ENCODE results near the gene PPP1R13L.

DNA sequence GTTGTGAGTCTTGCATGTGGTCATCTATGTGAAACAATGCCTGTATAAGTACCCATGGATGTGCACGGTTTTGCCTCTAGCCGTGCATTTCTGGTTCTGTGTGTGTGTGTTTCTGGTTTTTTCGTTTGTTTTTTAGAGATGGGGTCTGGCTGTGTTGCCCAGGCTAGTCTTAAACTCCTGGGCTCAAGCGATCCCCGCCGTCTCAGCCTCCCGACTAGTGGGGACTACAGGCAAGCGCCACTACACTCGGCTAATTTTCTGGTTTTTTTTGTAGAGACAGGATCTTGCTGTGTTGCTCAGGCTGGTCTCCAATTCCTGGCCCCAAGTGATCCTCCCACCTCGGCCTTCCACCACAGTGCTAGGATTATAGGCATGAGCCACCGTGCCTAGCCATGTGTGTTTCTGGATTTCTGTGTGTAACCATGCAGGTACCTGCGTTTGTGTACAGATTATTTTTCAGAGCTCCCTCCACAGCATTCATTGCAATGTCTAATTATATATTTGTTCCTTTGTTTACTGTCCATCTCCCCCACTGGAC, 47.0 kb upstream of the PPP1R13L start:
- TF ChIP-seq POLR2A (IDR thresholded peaks at IDR 0.05) (no peak), CTCF (IDR thresholded peaks at IDR 0.05) (no peak)

All from uterus (tissue), 2 donors.